ENCODE measurements around the gene RGS14.

The RGS14 gene

GRCh38 chr5:177355868-177356168, 1.9 kb upstream of the RGS14 start:
- no peak overlapping the region for H3K4me2 ChIP-seq (ENCODE audit: low read depth, low read length, poor library complexity, severe bottlenecking)
- no peak overlapping the region for H2AFZ ChIP-seq (ENCODE audit: low read depth, low read length, severe bottlenecking)
- H3K79me2 ChIP-seq (ENCODE audit: insufficient read depth, low read length) = peaks cover 5% of the 10 kb centered on the region
- no peaks in the 10 kb centered on the region for H3K9me3 ChIP-seq (ENCODE audit: insufficient read depth, low read length)
- no peak overlapping the region for H3K9ac ChIP-seq (ENCODE audit: low read length)
- no peaks in the 10 kb centered on the region; the same call in 1 of the 2 replicates for H4K20me1 ChIP-seq (ENCODE audit: low read depth, low read length)
- TF ChIP-seq EZH2phosphoT487 (conservative IDR thresholded peaks at IDR 0.05; ENCODE audit: low read length) (no peak), CTCF (IDR thresholded peaks at IDR 0.05; ENCODE audit: insufficient read depth, low read length, poor library complexity, severe bottlenecking) (no peak)
- H3F3A ChIP-seq (ENCODE audit: insufficient read depth) = peaks cover 7% of the 10 kb centered on the region
- H3K4me3 ChIP-seq (ENCODE audit: insufficient read depth, low read length, poor library complexity, severe bottlenecking) = no peak overlapping the region
- no peaks in the 10 kb centered on the region for H3K36me3 ChIP-seq (ENCODE audit: low read length)
- no peaks in the 10 kb centered on the region for H3K27me3 ChIP-seq (ENCODE audit: low read length)
- no peaks in the 10 kb centered on the region for H3K9me2 ChIP-seq (replicated peaks; ENCODE audit: insufficient read depth, low read length)
- no peak overlapping the region for H3K27ac ChIP-seq (ENCODE audit: low read depth, low read length)

- TF ChIP-seq EZH2phosphoT487 (conservative IDR thresholded peaks at IDR 0.05; ENCODE audit: low read length) (no peak), CTCF (IDR thresholded peaks at IDR 0.05; ENCODE audit: insufficient read depth, low read length, poor library complexity, severe bottlenecking) (no peak)
- no peaks in the 10 kb centered on the region for H3K79me2 ChIP-seq (ENCODE audit: insufficient read depth, low read length)
- no peaks in the 10 kb centered on the region for H4K20me1 ChIP-seq (ENCODE audit: low read depth, low read length)
- H3K9me3 ChIP-seq (ENCODE audit: insufficient read depth, low read length) = no peaks in the 10 kb centered on the region
- no peaks in the 10 kb centered on the region for H3K27me3 ChIP-seq (ENCODE audit: low read length)
- no peaks in the 10 kb centered on the region for H3K9me2 ChIP-seq (replicated peaks; ENCODE audit: insufficient read depth, low read length)
- no peak overlapping the region for H3K27ac ChIP-seq (ENCODE audit: low read depth, low read length)
- no peaks in the 10 kb centered on the region for H3K36me3 ChIP-seq (ENCODE audit: low read length)
- H3K4me2 ChIP-seq (ENCODE audit: low read depth, low read length, poor library complexity, severe bottlenecking) = peak overlapping the region; percentile 89
- H2AFZ ChIP-seq (ENCODE audit: low read depth, low read length, severe bottlenecking) = no peak overlapping the region
- peaks cover 10% of the 10 kb centered on the region for H3F3A ChIP-seq (ENCODE audit: insufficient read depth)
- no peak overlapping the region for H3K4me3 ChIP-seq (ENCODE audit: insufficient read depth, low read length, poor library complexity, severe bottlenecking)
- 0 out of 2 replicates have a peak overlapping the region, but pooled peaks have one; percentile 66 for H3K9ac ChIP-seq (ENCODE audit: low read length)
Observed at GRCh38 chr5:177356746-177357145, 978 bp upstream of the RGS14 start.

- no peaks in the 10 kb centered on the region for H3K27me3 ChIP-seq (ENCODE audit: low read length)
- no peaks in the 10 kb centered on the region for H3K79me2 ChIP-seq (ENCODE audit: insufficient read depth, low read length)
- H3K9ac ChIP-seq (ENCODE audit: low read length) = peak overlapping the region; percentile 66
- H3F3A ChIP-seq (ENCODE audit: insufficient read depth) = peaks cover 14% of the 10 kb centered on the region
- no peaks in the 10 kb centered on the region for H3K9me3 ChIP-seq (ENCODE audit: insufficient read depth, low read length)
- no peak overlapping the region for H2AFZ ChIP-seq (ENCODE audit: low read depth, low read length, severe bottlenecking)
- no peak overlapping the region for H3K27ac ChIP-seq (ENCODE audit: low read depth, low read length)
- TF ChIP-seq CTCF (IDR thresholded peaks at IDR 0.05; ENCODE audit: insufficient read depth, low read length, poor library complexity, severe bottlenecking) (no peak), EZH2phosphoT487 (conservative IDR thresholded peaks at IDR 0.05; ENCODE audit: low read length) (no peak)
- no peaks in the 10 kb centered on the region for H4K20me1 ChIP-seq (ENCODE audit: low read depth, low read length)
- no peaks in the 10 kb centered on the region for H3K9me2 ChIP-seq (replicated peaks; ENCODE audit: insufficient read depth, low read length)
- peak overlapping the region; percentile 89 for H3K4me2 ChIP-seq (ENCODE audit: low read depth, low read length, poor library complexity, severe bottlenecking)
- H3K4me3 ChIP-seq (ENCODE audit: insufficient read depth, low read length, poor library complexity, severe bottlenecking) = peak overlapping the region; percentile 59
- no peaks in the 10 kb centered on the region for H3K36me3 ChIP-seq (ENCODE audit: low read length)
Observed at GRCh38 chr5:177357146-177357458, 622 bp upstream of the RGS14 start.

GRCh38 chr5:177358370-177358819, 671 bp downstream of the RGS14 start:
- Histone ChIP-seq H3K27me3 (ENCODE audit: low read length) (no peaks in the 10 kb centered on the region), H3K36me3 (ENCODE audit: low read length) (no peaks in the 10 kb centered on the region), H3K27ac (ENCODE audit: low read depth, low read length) (peak overlapping the region; percentile 58), H3K4me2 (ENCODE audit: low read depth, low read length, poor library complexity, severe bottlenecking) (peak overlapping the region; percentile 89), H3K4me3 (ENCODE audit: insufficient read depth, low read length, poor library complexity, severe bottlenecking) (peak overlapping the region; percentile 59), H3K9me2 (replicated peaks; ENCODE audit: insufficient read depth, low read length) (no peaks in the 10 kb centered on the region), H3K9me3 (ENCODE audit: insufficient read depth, low read length) (no peaks in the 10 kb centered on the region), H3K9ac (ENCODE audit: low read length) (peak overlapping the region; percentile 66), H3F3A (ENCODE audit: insufficient read depth) (peaks cover 17% of the 10 kb centered on the region), H2AFZ (ENCODE audit: low read depth, low read length, severe bottlenecking) (no peak overlapping the region), H3K79me2 (ENCODE audit: insufficient read depth, low read length) (no peaks in the 10 kb centered on the region), H4K20me1 (ENCODE audit: low read depth, low read length) (no peaks in the 10 kb centered on the region)
- TF ChIP-seq EZH2phosphoT487 (conservative IDR thresholded peaks at IDR 0.05; ENCODE audit: low read length) = no peak
- TF ChIP-seq CTCF (IDR thresholded peaks at IDR 0.05; ENCODE audit: insufficient read depth, low read length, poor library complexity, severe bottlenecking) = no peak
